ENCODE measurements around the gene STAT3. TPM values are rescaled to one million over a fixed set of nuclear protein-coding genes. Genes with fewer than 3 reads are reported as not detected.
A peak's percentile ranks its signal among the peaks of the same experiment; 100 is the strongest.

The STAT3 gene
- total RNA-seq, 2 donors from 2014 or later, result 217 to 360 TPM

- no peaks in the 10 kb centered on the region for H3K27me3 ChIP-seq (replicated peaks; ENCODE audit: insufficient read depth)
- H3K4me3 ChIP-seq, result no peak overlapping the region
- H3K9me3 ChIP-seq, result no peaks in the 10 kb centered on the region
- DNase-seq (ENCODE audit: low spot score) (peak; percentile 21), ATAC-seq (ENCODE audit: insufficient number of reproducible peaks, low FRiP score, low read depth) (peak; percentile 84)
- peaks cover 38 to 43% of the 10 kb centered on the region in 2 donors for H3K4me1 ChIP-seq (ENCODE audit: control insufficient read depth in 1 of 2, low read depth in 2 of 2)
- TF ChIP-seq, protein P1, sequence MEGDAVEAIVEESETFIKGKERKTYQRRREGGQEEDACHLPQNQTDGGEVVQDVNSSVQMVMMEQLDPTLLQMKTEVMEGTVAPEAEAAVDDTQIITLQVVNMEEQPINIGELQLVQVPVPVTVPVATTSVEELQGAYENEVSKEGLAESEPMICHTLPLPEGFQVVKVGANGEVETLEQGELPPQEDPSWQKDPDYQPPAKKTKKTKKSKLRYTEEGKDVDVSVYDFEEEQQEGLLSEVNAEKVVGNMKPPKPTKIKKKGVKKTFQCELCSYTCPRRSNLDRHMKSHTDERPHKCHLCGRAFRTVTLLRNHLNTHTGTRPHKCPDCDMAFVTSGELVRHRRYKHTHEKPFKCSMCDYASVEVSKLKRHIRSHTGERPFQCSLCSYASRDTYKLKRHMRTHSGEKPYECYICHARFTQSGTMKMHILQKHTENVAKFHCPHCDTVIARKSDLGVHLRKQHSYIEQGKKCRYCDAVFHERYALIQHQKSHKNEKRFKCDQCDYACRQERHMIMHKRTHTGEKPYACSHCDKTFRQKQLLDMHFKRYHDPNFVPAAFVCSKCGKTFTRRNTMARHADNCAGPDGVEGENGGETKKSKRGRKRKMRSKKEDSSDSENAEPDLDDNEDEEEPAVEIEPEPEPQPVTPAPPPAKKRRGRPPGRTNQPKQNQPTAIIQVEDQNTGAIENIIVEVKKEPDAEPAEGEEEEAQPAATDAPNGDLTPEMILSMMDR (IDR thresholded peaks at IDR 0.05), result no peak
- H3K27ac ChIP-seq, result peak overlapping the region; percentile 31 to 60
- peaks cover 31% of the 10 kb centered on the region for H3K36me3 ChIP-seq
These were observed 41.0 kb downstream of the STAT3 start for GRCh38 chr17:42347198-42347597.

GRCh38 chr17:42346481-42346880 lies 41.8 kb downstream of the STAT3 start:
- ATAC-seq (ENCODE audit: insufficient number of reproducible peaks, low FRiP score, low read depth) (no peak), DNase-seq (ENCODE audit: low spot score) (no peak)
- no peaks in the 10 kb centered on the region for H3K27me3 ChIP-seq (replicated peaks; ENCODE audit: insufficient read depth)
- H3K4me1 ChIP-seq (ENCODE audit: control insufficient read depth in 1 of 2, low read depth in 2 of 2), result peaks cover 38 to 42% of the 10 kb centered on the region in 2 donors
- peaks cover 36% of the 10 kb centered on the region for H3K36me3 ChIP-seq
- peak overlapping the region; percentile 26 to 60 for H3K27ac ChIP-seq
- H3K9me3 ChIP-seq, result no peaks in the 10 kb centered on the region
- H3K4me3 ChIP-seq, result no peak overlapping the region
- TF ChIP-seq, protein P1 (IDR thresholded peaks at IDR 0.05), result no peak

DNA sequence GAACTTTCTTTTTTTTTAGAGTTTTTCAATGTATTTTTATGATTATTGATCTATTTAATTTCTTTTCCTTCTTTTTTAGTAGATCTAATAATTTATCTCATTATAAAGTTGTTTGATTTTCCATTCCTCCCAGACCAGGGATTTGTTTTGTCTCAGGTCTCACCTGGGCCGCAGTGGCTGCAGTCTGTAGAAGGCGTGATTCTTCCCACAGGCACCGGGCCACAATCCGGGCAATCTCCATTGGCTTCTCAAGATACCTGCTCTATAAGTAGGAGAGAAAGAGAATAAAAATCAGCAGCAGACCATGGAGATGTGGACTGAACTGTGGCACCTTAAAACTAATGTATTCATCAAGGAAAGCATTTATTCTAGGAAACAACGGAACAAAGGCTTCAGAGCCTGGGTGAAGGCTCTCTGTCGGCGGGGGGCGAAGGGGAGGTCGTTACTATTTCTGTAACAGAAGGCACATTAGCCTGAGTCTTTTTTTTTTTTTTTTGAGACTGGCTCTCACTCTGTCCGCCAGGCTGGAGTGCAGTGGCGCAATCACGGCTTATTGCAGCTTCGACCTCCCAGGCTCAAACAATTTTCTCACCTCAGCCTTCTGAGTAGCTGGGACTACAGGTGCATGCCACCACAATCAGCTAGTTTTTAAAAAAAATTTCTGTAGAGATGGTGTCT lies 42.7 kb downstream of the STAT3 start:
- no peak overlapping the region for H3K27ac ChIP-seq
- peaks cover 38 to 42% of the 10 kb centered on the region in 2 donors for H3K4me1 ChIP-seq (ENCODE audit: control insufficient read depth in 1 of 2, low read depth in 2 of 2)
- H3K9me3 ChIP-seq, result no peaks in the 10 kb centered on the region
- ATAC-seq (ENCODE audit: insufficient number of reproducible peaks, low FRiP score, low read depth) (no peak), DNase-seq (ENCODE audit: low spot score) (no peak)
- no peak overlapping the region for H3K4me3 ChIP-seq
- no peaks in the 10 kb centered on the region for H3K27me3 ChIP-seq (replicated peaks; ENCODE audit: insufficient read depth)
- TF ChIP-seq, protein P1 (IDR thresholded peaks at IDR 0.05), result no peak
- H3K36me3 ChIP-seq, result peaks cover 39% of the 10 kb centered on the region

- DNase-seq (ENCODE audit: low spot score) (no peak), ATAC-seq (ENCODE audit: insufficient number of reproducible peaks, low FRiP score, low read depth) (no peak)
- no peak overlapping the region for H3K4me3 ChIP-seq
- H3K4me1 ChIP-seq (ENCODE audit: control insufficient read depth in 1 of 2, low read depth in 2 of 2), result peaks cover 8 to 13% of the 10 kb centered on the region in 2 donors
- H3K9me3 ChIP-seq, result no peaks in the 10 kb centered on the region
- TF ChIP-seq, protein P1 (IDR thresholded peaks at IDR 0.05), result no peak
- no peaks in the 10 kb centered on the region for H3K27me3 ChIP-seq (replicated peaks; ENCODE audit: insufficient read depth)
- H3K27ac ChIP-seq, result no peak overlapping the region
- H3K36me3 ChIP-seq, result peaks cover 53% of the 10 kb centered on the region
These were observed 45.8 kb downstream of the STAT3 start for GRCh38 chr17:42342242-42343008.

GRCh38 chr17:42341568-42341967 lies 46.7 kb downstream of the STAT3 start:
- H3K36me3 ChIP-seq, result peaks cover 58% of the 10 kb centered on the region
- no peak overlapping the region for H3K27ac ChIP-seq
- ATAC-seq (ENCODE audit: insufficient number of reproducible peaks, low FRiP score, low read depth), result no peak
- TF ChIP-seq, protein P1 (IDR thresholded peaks at IDR 0.05), result no peak
- H3K4me1 ChIP-seq (ENCODE audit: control insufficient read depth in 1 of 2, low read depth in 2 of 2), result peaks cover 2 to 4% of the 10 kb centered on the region in 2 donors
- no peak overlapping the region for H3K4me3 ChIP-seq
- H3K9me3 ChIP-seq, result no peaks in the 10 kb centered on the region
- no peaks in the 10 kb centered on the region for H3K27me3 ChIP-seq (replicated peaks; ENCODE audit: insufficient read depth)
- no peak for DNase-seq (ENCODE audit: low spot score)
